ENCODE measurements around the gene LPP. TPM values are rescaled to one million over a fixed set of nuclear protein-coding genes. Genes with fewer than 3 reads are reported as not detected.
A peak's percentile ranks its signal among the peaks of the same experiment; 100 is the strongest.

LPP gene
- total and polyA plus RNA-seq, 9 of the 15 experiments (the other 6 are each of a cell fraction or from before 2014, with no cell fraction given) = 0.07 to 0.18 TPM; not detected in 7

- Histone ChIP-seq H3K9me3 (replicated peaks; ENCODE audit: control insufficient read depth, insufficient read depth, low read depth, low read length) (no peaks in the 10 kb centered on the region), H3K9ac (ENCODE audit: insufficient read depth in 1 of 2, low read depth in 2 of 2, low read length in 2 of 2) (no peak overlapping the region), H3K4me3 (no peak overlapping the region), H3K4me1 (replicated peaks in 1 of 2; ENCODE audit: control insufficient read depth in 2 of 2, insufficient read depth in 2 of 2, low read length in 2 of 2) (no peaks in the 10 kb centered on the region), H3K79me2 (ENCODE audit: control insufficient read depth, insufficient read depth, low read length) (no peaks in the 10 kb centered on the region), H3K36me3 (ENCODE audit: control insufficient read depth, insufficient read depth, low read length) (no peaks in the 10 kb centered on the region), H2AFZ (ENCODE audit: low read depth, low read length) (no peak overlapping the region), H3K9me1 (ENCODE audit: control insufficient read depth, insufficient read depth, low read length) (no peaks in the 10 kb centered on the region), H3K4me2 (ENCODE audit: insufficient read depth, low read length) (no peak overlapping the region), H3K27me3 (ENCODE audit: control insufficient read depth in 2 of 2, insufficient read depth in 2 of 2, low read length in 2 of 2) (no peaks in the 10 kb centered on the region), H4K20me1 (replicated peaks; ENCODE audit: control insufficient read depth, insufficient read depth, low read length) (no peaks in the 10 kb centered on the region), H3K27ac (ENCODE audit: extremely low read depth, low read depth, low read length) (no peak overlapping the region)
- ATAC-seq (no peak), FAIRE-seq (no peak), DNase-seq (ENCODE audit: extremely low read depth in 1 of 4, low spot score in 3 of 4) (no peak)
- POLR2A ChIA-PET = interaction anchor here (0.8 kb wide), 1 partner anchor 461 kb away, joined by 3 read pairs; no protein-coding TSS in a partner anchor
- 0% methylated on average over 2 of the region's 2 CpGs for WGBS (ENCODE audit: insufficient coverage, low coverage, missing lambda C conversion rate)
- in situ Hi-C loops (cut with MboI) = no loop called here
- BruUV-seq (replicated peaks) = no TSS peak
- TF ChIP-seq ZNF316 (IDR thresholded peaks at IDR 0.05) = 0 out of 2 replicates have a peak, but pooled peaks have one; percentile 9
- no peak for TF ChIP-seq RREB1 (CRISPR knock-in tag; IDR thresholded peaks at IDR 0.05)
- CTCF ChIA-PET (ENCODE audit: low intra/inter-chr PET ratio) = no interaction called here
- intact Hi-C loops (cut with micrococcal nuclease) = no loop called here
These were observed 156.3 kb downstream of the LPP start for GRCh38 chr3:188310270-188310710.

Measured in K562 (cell line).